K562 (cell line): ENCODE data around the gene MAB21L1. TPM values are rescaled to one million over a fixed set of nuclear protein-coding genes. Genes with fewer than 3 reads are reported as not detected.

Source experiments
- ATAC-seq: fragments of 200-7000 bp; cut with Tn5 transposase; 3 replicates; pipeline ENCODE4 v1.9.1; 2020; ENCODE audit warnings: moderate library complexity
- BruUV-seq: library from RNA; stranded (reverse); fragments of 400-500 nt; replicated peaks from 2 replicates; lab custom pipeline; 2021; lab: Mats Ljungman, UMichigan
- CTCF ChIA-PET: fragments of 300-600 bp; formaldehyde crosslinking; extraction: SDS; loops from one replicate; lab custom pipeline; 2021; ENCODE audit warnings: low intra/inter-chr PET ratio; lab: Yijun Ruan, JAX
- POLR2A ChIA-PET: fragments of 300-600, 350-650 bp; sonication (Branson Sonifier 250); formaldehyde crosslinking; extraction: SDS; loops from one replicate; lab custom pipeline; 2021; ENCODE audit warnings: antibody characterized with exemption, inconsistent platforms; lab: Yijun Ruan, JAX
- DNase-seq, 4 experiments: peaks; one replicate each; pipeline versions ENCODE4 v3.0.0 to v3.0.0-alpha.2; 2011 to 2018; ENCODE audit warnings: low spot score in 3 of 4, mixed read lengths in 3 of 4; ENCODE audit errors: extremely low read depth in 1 of 4
- FAIRE-seq: peaks from 2 replicates; lab custom pipeline; 2011; peaks lifted over from hg19 to GRCh38; lab: Jason Lieb, UNC
- H2AFZ ChIP-seq: 2 replicates; pipeline ENCODE4 v1.6.0; 2011; ENCODE audit warnings: low read depth, low read length, control low read depth, inconsistent platforms
- H3K27ac ChIP-seq: fragments of 200-600 bp; 3 replicates; pipeline ENCODE4 v1.8.0; 2011; ENCODE audit warnings: low read depth, mild to moderate bottlenecking, control low read depth, inconsistent platforms, low read length, moderate library complexity, mixed read lengths; ENCODE audit errors: extremely low read depth
- H3K27me3 ChIP-seq, 2 experiments: fragments of 300-600 bp in 1 of 2; 2 replicates in 1 of 2; 3 replicates in 1 of 2; pipeline versions ENCODE4 v1.6.0 to v1.8.0; 2011; ENCODE audit warnings: inconsistent platforms in 2 of 2, low read length in 2 of 2, mild to moderate bottlenecking in 1 of 2, mixed read lengths in 1 of 2, moderate library complexity in 1 of 2; ENCODE audit not compliant: control insufficient read depth in 2 of 2, insufficient read depth in 2 of 2
- H3K36me3 ChIP-seq: fragments of 300-600 bp; 3 replicates; pipeline ENCODE4 v1.8.0; 2011; ENCODE audit warnings: mild to moderate bottlenecking, low read length, inconsistent platforms; ENCODE audit not compliant: control insufficient read depth, insufficient read depth
- H3K4me1 ChIP-seq, 2 experiments: fragments of 200-600 bp in 1 of 2; replicated peaks in 1 of 2; 2 replicates in 1 of 2; 3 replicates in 1 of 2; pipeline versions ENCODE4 v1.5.1 to v1.8.0; 2011; ENCODE audit warnings: inconsistent platforms in 2 of 2, low read length in 2 of 2, mild to moderate bottlenecking in 1 of 2, mixed read lengths in 1 of 2, moderate library complexity in 1 of 2; ENCODE audit not compliant: control insufficient read depth in 2 of 2, insufficient read depth in 2 of 2
- H3K4me2 ChIP-seq: 2 replicates; pipeline ENCODE4 v1.6.1; 2011; ENCODE audit warnings: low read length, control low read depth, inconsistent platforms, mixed read lengths; ENCODE audit not compliant: insufficient read depth
- H3K4me3 ChIP-seq: fragments of 200-600 bp; sonication (generic), shearing (Covaris generic); 2 replicates; pipeline ENCODE4 v1.5.1; 2016; ENCODE audit warnings: control low read depth, inconsistent platforms
- H3K79me2 ChIP-seq: fragments of 200-600 bp; 3 replicates; pipeline ENCODE4 v1.8.0; 2011; ENCODE audit warnings: low read length, inconsistent platforms; ENCODE audit not compliant: control insufficient read depth, insufficient read depth
- H3K9ac ChIP-seq, 2 experiments: 2 replicates each; pipeline versions ENCODE4 v1.6.0 to v1.6.1; 2011; ENCODE audit warnings: low read depth in 2 of 2, low read length in 2 of 2, control low read depth in 1 of 2, inconsistent platforms in 1 of 2, mild to moderate bottlenecking in 1 of 2, mixed read lengths in 1 of 2; ENCODE audit not compliant: insufficient read depth in 1 of 2
- H3K9me1 ChIP-seq: one replicate; pipeline ENCODE4 v1.6.0; 2011; ENCODE audit warnings: inconsistent platforms, mild to moderate bottlenecking, low read length, moderate library complexity; ENCODE audit not compliant: control insufficient read depth, insufficient read depth
- H3K9me3 ChIP-seq: replicated peaks from 2 replicates; pipeline ENCODE4 v1.5.1; 2011; ENCODE audit warnings: low read depth, low read length, inconsistent platforms; ENCODE audit not compliant: control insufficient read depth, insufficient read depth
- H4K20me1 ChIP-seq: replicated peaks from 2 replicates; pipeline ENCODE4 v1.6.1; 2011; ENCODE audit warnings: low read length, inconsistent platforms, mixed read lengths; ENCODE audit not compliant: control insufficient read depth, insufficient read depth
- CHD7 ChIP-seq: fragments of 200-600 bp; sonication (generic); IDR thresholded peaks from one replicate; pipeline ENCODE4 v1.6.1; 2012; ENCODE audit warnings: mild to moderate bottlenecking, low read depth, low read length, inconsistent platforms
- CUX1 ChIP-seq: fragments of 200-800 bp; sonication (Bioruptor generic); IDR thresholded peaks from 2 replicates; pipeline ENCODE4 v1.6.1; 2016; ENCODE audit warnings: missing genetic modification characterization, missing compliant biosample characterization
- MAFK ChIP-seq: IDR thresholded peaks from 2 replicates; pipeline ENCODE4 v1.6.1; 2011; ENCODE audit warnings: low read length, improper control_type of control experiment
- NCOA4 ChIP-seq: fragments of 450-650 bp; IDR thresholded peaks from 2 replicates; pipeline ENCODE4 v1.6.1; 2018; ENCODE audit warnings: mild to moderate bottlenecking; ENCODE audit not compliant: partially characterized antibody
- TRIM24 ChIP-seq, 2 experiments: fragments of 450-650 bp; IDR thresholded peaks; 2 replicates each; pipeline ENCODE4 v1.6.1; 2016
- ZNF644 ChIP-seq: fragments of 200-800 bp; sonication (Bioruptor generic); IDR thresholded peaks from 2 replicates; pipeline ENCODE4 v1.6.1; 2016; ENCODE audit warnings: low read depth, missing genetic modification characterization, missing compliant biosample characterization
- ZNF780A ChIP-seq: fragments of 250-450 bp; sonication (Bioruptor Pico); IDR thresholded peaks from 2 replicates; pipeline ENCODE4 v1.5.0; 2021; ENCODE audit warnings: mild to moderate bottlenecking
- WGBS: fragments of 100-300 bp; shearing (Covaris generic); methylation state at CpG from one replicate; pipeline ENCODE4 v1.1.6; 2016; ENCODE audit warnings: low coverage, mixed read lengths; ENCODE audit not compliant: insufficient coverage; ENCODE audit errors: missing lambda C conversion rate; 5-methylcytosine and 5-hydroxymethylcytosine counted together
- in situ Hi-C: fragments of 300-500 bp; cut with MboI; formaldehyde crosslinking; loops from 4 replicates; pipeline ENCODE4 v1.15.0; 2018; ENCODE audit warnings: inconsistent platforms, mixed read lengths
- intact Hi-C: fragments of 100-400 bp; cut with micrococcal nuclease; formaldehyde crosslinking; loops from 2 replicates; pipeline ENCODE4 v1.14.2; 2022
- polyA plus RNA-seq, 8 experiments: library from polyadenylated mRNA; depleted of rRNA in 4 of 8; stranded (reverse) in 5 of 8; unstranded in 3 of 8; fragments of >200 nt; fragmentation: Nextera tagmentation in 2 of 8; fragmentation: Illumina TruSeq in 1 of 8; extraction: Ambion mirVana in 2 of 8; extraction: Trizol in 1 of 8; gene quantifications; 2 replicates each; pipeline versions ENCODE4 v1.2.1 to v1.2.3, GENCODE V29; 2011 to 2014; ENCODE audit warnings: inconsistent platforms in 1 of 8, missing spikeins in 1 of 8
- total RNA-seq, 7 experiments: library from RNA; depleted of rRNA in 6 of 7; stranded (reverse); fragments of >200 nt in 6 of 7; fragmentation: Illumina TruSeq in 2 of 7; extraction: Trizol in 2 of 7; gene quantifications; 2 replicates each; pipeline versions ENCODE4 v1.2.1 to v1.2.3, GENCODE V29; 2011 to 2021; ENCODE audit warnings: low replicate concordance in 1 of 7

MAB21L1 gene
- total and polyA plus RNA-seq, 9 of the 15 experiments (the other 6 are each of a cell fraction or from before 2014, with no cell fraction given): not detected

- Histone ChIP-seq H3K9me3 (no peaks in the 10 kb centered on the region), H3K79me2 (no peaks in the 10 kb centered on the region), H3K4me3 (no peak overlapping the region), H3K36me3 (no peaks in the 10 kb centered on the region), H3K4me2 (no peak overlapping the region), H3K27me3 (no peaks in the 10 kb centered on the region), H3K4me1 (no peaks in the 10 kb centered on the region), H3K9me1 (no peaks in the 10 kb centered on the region), H3K9ac (no peak overlapping the region), H3K27ac (no peak overlapping the region), H2AFZ (no peak overlapping the region), H4K20me1 (no peaks in the 10 kb centered on the region)
- CTCF ChIA-PET: no interaction called here
- POLR2A ChIA-PET: no interaction called here
- no peak for FAIRE-seq
- intact Hi-C loops (no loop called here), in situ Hi-C loops (no loop called here)
- BruUV-seq: no TSS peak
- WGBS: 7% methylated on average over 1 of the region's 1 CpG
- no peak for ATAC-seq
- no peak for DNase-seq
- TF ChIP-seq TRIM24 (IDR thresholded peaks at IDR 0.05): no peak
- no peak for TF ChIP-seq CHD7
- TF ChIP-seq NCOA4: no peak
- no peak for TF ChIP-seq ZNF644
- TF ChIP-seq ZNF780A (CRISPR knock-in tag): no peak
- no peak for TF ChIP-seq CUX1 (CRISPR knock-in tag)
- no peak for TF ChIP-seq MAFK
Measured at GRCh38 chr13:35455022-35455421, 21.5 kb downstream of the MAB21L1 start.
